H1 (cell line): ENCODE results near the gene NECTIN1. TPM values are rescaled to one million over a fixed set of nuclear protein-coding genes. Genes with fewer than 3 reads are reported as not detected.

Experiments used
- CTBP2 ChIP-seq: IDR thresholded peaks from 2 replicates; pipeline ENCODE4 v1.7.0; 2011; ENCODE audit warnings: borderline replicate concordance, mild to moderate bottlenecking, moderate library complexity, mixed read lengths, low read length; ENCODE audit not compliant: insufficient read depth, insufficient read length
- PHF8 ChIP-seq: fragments of 200-600 bp; sonication (generic); conservative IDR thresholded peaks from 2 replicates; pipeline ENCODE4 v1.7.1; 2012; ENCODE audit warnings: low read depth, mild to moderate bottlenecking, inconsistent platforms, low read length, moderate library complexity
- SIRT6 ChIP-seq: IDR thresholded peaks from one replicate; pipeline ENCODE4 v1.7.1; 2012; ENCODE audit warnings: low read length, inconsistent platforms
- SP2 ChIP-seq: IDR thresholded peaks from 2 replicates; pipeline ENCODE4 v1.6.1; 2012; ENCODE audit warnings: mild to moderate bottlenecking, low read length, inconsistent platforms
- polyA plus RNA-seq, 7 experiments: library from polyadenylated mRNA; depleted of rRNA in 3 of 7; stranded (reverse) in 5 of 7; unstranded in 2 of 7; fragments of >200 nt in 5 of 7; fragments of 200-250 nt in 2 of 7; gene quantifications; 1 replicate in 5 of 7; 2 replicates in 1 of 7; 4 replicates in 1 of 7; pipeline versions ENCODE4 v1.2.1 to v1.2.3, GENCODE V29; 2011 to 2013; ENCODE audit warnings: missing spikeins in 2 of 7, mixed read lengths in 2 of 7
- total RNA-seq: library from RNA; stranded (reverse); fragmentation: NEBNext Ultra II Directional; extraction: Animal tissue kit (Norgen Biotek cat#: 25700); gene quantifications from 2 replicates; pipeline ENCODE4 v1.2.1, GENCODE V29; 2021
- TF ChIP-seq, protein P1 (sequence below): IDR thresholded peaks from 2 replicates; pipeline ENCODE4 v1.6.1; 2012; ENCODE audit warnings: inconsistent platforms
- TF ChIP-seq, protein P2 (sequence below): fragments of 300-600 bp; sonication (generic); IDR thresholded peaks from 2 replicates; pipeline ENCODE4 v1.7.1; 2012; ENCODE audit warnings: low read length, moderate library complexity, mild to moderate bottlenecking, inconsistent platforms; ENCODE audit not compliant: insufficient replicate concordance

NECTIN1 gene
- total and polyA plus RNA-seq, 2 of the 8 experiments (the other 6 are each of a cell fraction or from before 2014, with no cell fraction given) = 43.2 to 97.7 TPM

DNA sequence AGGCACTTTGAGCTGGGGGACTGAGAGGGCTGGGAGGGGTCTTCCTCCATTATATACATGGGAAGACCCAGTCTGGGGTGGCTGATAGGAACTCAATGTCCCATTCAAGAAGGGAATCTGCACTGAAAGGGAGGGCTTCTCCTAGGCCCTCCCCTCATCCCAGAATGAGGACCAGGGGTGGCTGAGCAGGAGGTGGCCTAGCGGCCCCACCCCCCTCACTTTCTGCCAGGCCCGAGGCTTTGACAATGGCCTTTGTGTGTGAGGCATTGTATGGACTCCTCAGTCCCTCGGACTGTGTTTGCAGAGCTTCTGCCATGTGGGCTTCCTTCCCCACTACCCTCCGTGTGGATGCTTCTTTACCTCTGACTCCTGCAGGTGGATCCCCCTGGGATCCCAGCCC is 65.7 kb downstream of the NECTIN1 start (continued):
- TF ChIP-seq, protein P1, sequence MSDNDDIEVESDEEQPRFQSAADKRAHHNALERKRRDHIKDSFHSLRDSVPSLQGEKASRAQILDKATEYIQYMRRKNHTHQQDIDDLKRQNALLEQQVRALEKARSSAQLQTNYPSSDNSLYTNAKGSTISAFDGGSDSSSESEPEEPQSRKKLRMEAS = no peak
- TF ChIP-seq SP2 = no peak
- TF ChIP-seq, protein P2, sequence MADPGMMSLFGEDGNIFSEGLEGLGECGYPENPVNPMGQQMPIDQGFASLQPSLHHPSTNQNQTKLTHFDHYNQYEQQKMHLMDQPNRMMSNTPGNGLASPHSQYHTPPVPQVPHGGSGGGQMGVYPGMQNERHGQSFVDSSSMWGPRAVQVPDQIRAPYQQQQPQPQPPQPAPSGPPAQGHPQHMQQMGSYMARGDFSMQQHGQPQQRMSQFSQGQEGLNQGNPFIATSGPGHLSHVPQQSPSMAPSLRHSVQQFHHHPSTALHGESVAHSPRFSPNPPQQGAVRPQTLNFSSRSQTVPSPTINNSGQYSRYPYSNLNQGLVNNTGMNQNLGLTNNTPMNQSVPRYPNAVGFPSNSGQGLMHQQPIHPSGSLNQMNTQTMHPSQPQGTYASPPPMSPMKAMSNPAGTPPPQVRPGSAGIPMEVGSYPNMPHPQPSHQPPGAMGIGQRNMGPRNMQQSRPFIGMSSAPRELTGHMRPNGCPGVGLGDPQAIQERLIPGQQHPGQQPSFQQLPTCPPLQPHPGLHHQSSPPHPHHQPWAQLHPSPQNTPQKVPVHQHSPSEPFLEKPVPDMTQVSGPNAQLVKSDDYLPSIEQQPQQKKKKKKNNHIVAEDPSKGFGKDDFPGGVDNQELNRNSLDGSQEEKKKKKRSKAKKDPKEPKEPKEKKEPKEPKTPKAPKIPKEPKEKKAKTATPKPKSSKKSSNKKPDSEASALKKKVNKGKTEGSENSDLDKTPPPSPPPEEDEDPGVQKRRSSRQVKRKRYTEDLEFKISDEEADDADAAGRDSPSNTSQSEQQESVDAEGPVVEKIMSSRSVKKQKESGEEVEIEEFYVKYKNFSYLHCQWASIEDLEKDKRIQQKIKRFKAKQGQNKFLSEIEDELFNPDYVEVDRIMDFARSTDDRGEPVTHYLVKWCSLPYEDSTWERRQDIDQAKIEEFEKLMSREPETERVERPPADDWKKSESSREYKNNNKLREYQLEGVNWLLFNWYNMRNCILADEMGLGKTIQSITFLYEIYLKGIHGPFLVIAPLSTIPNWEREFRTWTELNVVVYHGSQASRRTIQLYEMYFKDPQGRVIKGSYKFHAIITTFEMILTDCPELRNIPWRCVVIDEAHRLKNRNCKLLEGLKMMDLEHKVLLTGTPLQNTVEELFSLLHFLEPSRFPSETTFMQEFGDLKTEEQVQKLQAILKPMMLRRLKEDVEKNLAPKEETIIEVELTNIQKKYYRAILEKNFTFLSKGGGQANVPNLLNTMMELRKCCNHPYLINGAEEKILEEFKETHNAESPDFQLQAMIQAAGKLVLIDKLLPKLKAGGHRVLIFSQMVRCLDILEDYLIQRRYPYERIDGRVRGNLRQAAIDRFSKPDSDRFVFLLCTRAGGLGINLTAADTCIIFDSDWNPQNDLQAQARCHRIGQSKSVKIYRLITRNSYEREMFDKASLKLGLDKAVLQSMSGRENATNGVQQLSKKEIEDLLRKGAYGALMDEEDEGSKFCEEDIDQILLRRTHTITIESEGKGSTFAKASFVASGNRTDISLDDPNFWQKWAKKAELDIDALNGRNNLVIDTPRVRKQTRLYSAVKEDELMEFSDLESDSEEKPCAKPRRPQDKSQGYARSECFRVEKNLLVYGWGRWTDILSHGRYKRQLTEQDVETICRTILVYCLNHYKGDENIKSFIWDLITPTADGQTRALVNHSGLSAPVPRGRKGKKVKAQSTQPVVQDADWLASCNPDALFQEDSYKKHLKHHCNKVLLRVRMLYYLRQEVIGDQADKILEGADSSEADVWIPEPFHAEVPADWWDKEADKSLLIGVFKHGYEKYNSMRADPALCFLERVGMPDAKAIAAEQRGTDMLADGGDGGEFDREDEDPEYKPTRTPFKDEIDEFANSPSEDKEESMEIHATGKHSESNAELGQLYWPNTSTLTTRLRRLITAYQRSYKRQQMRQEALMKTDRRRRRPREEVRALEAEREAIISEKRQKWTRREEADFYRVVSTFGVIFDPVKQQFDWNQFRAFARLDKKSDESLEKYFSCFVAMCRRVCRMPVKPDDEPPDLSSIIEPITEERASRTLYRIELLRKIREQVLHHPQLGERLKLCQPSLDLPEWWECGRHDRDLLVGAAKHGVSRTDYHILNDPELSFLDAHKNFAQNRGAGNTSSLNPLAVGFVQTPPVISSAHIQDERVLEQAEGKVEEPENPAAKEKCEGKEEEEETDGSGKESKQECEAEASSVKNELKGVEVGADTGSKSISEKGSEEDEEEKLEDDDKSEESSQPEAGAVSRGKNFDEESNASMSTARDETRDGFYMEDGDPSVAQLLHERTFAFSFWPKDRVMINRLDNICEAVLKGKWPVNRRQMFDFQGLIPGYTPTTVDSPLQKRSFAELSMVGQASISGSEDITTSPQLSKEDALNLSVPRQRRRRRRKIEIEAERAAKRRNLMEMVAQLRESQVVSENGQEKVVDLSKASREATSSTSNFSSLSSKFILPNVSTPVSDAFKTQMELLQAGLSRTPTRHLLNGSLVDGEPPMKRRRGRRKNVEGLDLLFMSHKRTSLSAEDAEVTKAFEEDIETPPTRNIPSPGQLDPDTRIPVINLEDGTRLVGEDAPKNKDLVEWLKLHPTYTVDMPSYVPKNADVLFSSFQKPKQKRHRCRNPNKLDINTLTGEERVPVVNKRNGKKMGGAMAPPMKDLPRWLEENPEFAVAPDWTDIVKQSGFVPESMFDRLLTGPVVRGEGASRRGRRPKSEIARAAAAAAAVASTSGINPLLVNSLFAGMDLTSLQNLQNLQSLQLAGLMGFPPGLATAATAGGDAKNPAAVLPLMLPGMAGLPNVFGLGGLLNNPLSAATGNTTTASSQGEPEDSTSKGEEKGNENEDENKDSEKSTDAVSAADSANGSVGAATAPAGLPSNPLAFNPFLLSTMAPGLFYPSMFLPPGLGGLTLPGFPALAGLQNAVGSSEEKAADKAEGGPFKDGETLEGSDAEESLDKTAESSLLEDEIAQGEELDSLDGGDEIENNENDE = no peak
- TF ChIP-seq SIRT6 = no peak
- TF ChIP-seq PHF8 = no peak
- TF ChIP-seq CTBP2 = no peak
- TF ChIP-seq, all 59 proteins: peak for 0
